Naive thymus-derived CD4-positive, alpha-beta T cell (primary cell): ENCODE measurements around the gene TBC1D4. TPM values are rescaled to one million over a fixed set of nuclear protein-coding genes. Genes with fewer than 3 reads are reported as not detected.
A peak's percentile ranks its signal among the peaks of the same experiment; 100 is the strongest.

ENCODE experiments used
- ATAC-seq: fragments of 150-1000 bp; cut with Tn5 transposase; 2 replicates; pipeline ENCODE4 v1.10.0; 2021; ENCODE audit warnings: mild to moderate bottlenecking, moderate library complexity
- CTCF ChIA-PET: fragments of 350-600 bp; sonication (Branson Sonifier 250); formaldehyde crosslinking; loops from one replicate; lab custom pipeline; 2021; ENCODE audit warnings: antibody characterized with exemption; lab: Charles Lee
- POLR2A ChIA-PET: fragments of 350-600 bp; sonication (Branson Sonifier 250); formaldehyde crosslinking; loops from one replicate; lab custom pipeline; 2021; ENCODE audit warnings: antibody characterized with exemption, inconsistent platforms; lab: Charles Lee
- DNase-seq, 9 donors: peaks; one replicate each; pipeline versions ENCODE4 v3.0.0 to v3.0.0-alpha.2; 2020 to 2022; ENCODE audit warnings: mixed read lengths in 1 of 9
- H3K27ac ChIP-seq: one replicate; pipeline ENCODE4 v1.7.0; 2013; ENCODE audit warnings: mild to moderate bottlenecking, low read depth, low read length, moderate library complexity
- H3K27me3 ChIP-seq, 2 donors: one replicate each; pipeline ENCODE4 v1.7.0; 2013; ENCODE audit warnings: low read length in 2 of 2, mild to moderate bottlenecking in 2 of 2, moderate library complexity in 2 of 2; ENCODE audit not compliant: control insufficient read depth in 2 of 2, insufficient read depth in 2 of 2
- H3K36me3 ChIP-seq, 3 experiments: 1 replicate in 2 of 3; 2 replicates in 1 of 3; pipeline ENCODE4 v1.7.0; 2013; ENCODE audit warnings: low read length in 3 of 3, mild to moderate bottlenecking in 3 of 3, moderate library complexity in 1 of 3; ENCODE audit not compliant: insufficient read depth in 3 of 3, control insufficient read depth in 2 of 3
- H3K4me1 ChIP-seq, 2 donors: one replicate each; pipeline ENCODE4 v1.7.0; 2013; ENCODE audit warnings: low read length in 2 of 2, mild to moderate bottlenecking in 2 of 2, moderate library complexity in 1 of 2; ENCODE audit not compliant: control insufficient read depth in 2 of 2, insufficient read depth in 2 of 2
- H3K4me3 ChIP-seq: 2 replicates; pipeline ENCODE4 v1.7.0; 2013; ENCODE audit warnings: mild to moderate bottlenecking, low read length
- H3K9me3 ChIP-seq, 3 experiments: 1 replicate in 2 of 3; 2 replicates in 1 of 3; pipeline ENCODE4 v1.7.0; 2013; ENCODE audit warnings: low read length in 3 of 3; ENCODE audit not compliant: control insufficient read depth in 2 of 3
- H3K27ac Mint-ChIP-seq, 9 donors: one replicate each; pipeline ENCODE4 v1.8.0; 2020 to 2022; ENCODE audit warnings: mixed read lengths in 9 of 9, mild to moderate bottlenecking in 8 of 9, moderate library complexity in 5 of 9, inconsistent platforms in 2 of 9
- H3K27me3 Mint-ChIP-seq, 5 donors: one replicate each; pipeline ENCODE4 v1.8.0; 2021 to 2022; ENCODE audit warnings: mixed read lengths in 5 of 5, mild to moderate bottlenecking in 1 of 5
- H3K36me3 Mint-ChIP-seq, 5 donors: one replicate each; pipeline ENCODE4 v1.8.0; 2020 to 2022; ENCODE audit warnings: mixed read lengths in 5 of 5, mild to moderate bottlenecking in 3 of 5, inconsistent platforms in 1 of 5
- H3K4me1 Mint-ChIP-seq, 7 donors: one replicate each; pipeline ENCODE4 v1.8.0; 2020 to 2022; ENCODE audit warnings: mixed read lengths in 7 of 7, mild to moderate bottlenecking in 3 of 7, inconsistent platforms in 1 of 7
- H3K4me3 Mint-ChIP-seq, 10 donors: one replicate each; pipeline ENCODE4 v1.8.0; 2020 to 2022; ENCODE audit warnings: mild to moderate bottlenecking in 10 of 10, mixed read lengths in 10 of 10, moderate library complexity in 6 of 10, inconsistent platforms in 2 of 10
- H3K9me3 Mint-ChIP-seq, 11 donors: one replicate each; pipeline ENCODE4 v1.8.0; 2020 to 2022; ENCODE audit warnings: mixed read lengths in 11 of 11, mild to moderate bottlenecking in 4 of 11, inconsistent platforms in 1 of 11, moderate library complexity in 1 of 11
- intact Hi-C, 2 donors: fragments of 100-400 bp; cut with micrococcal nuclease; formaldehyde crosslinking; loops; one replicate each; pipeline ENCODE4 v1.15.1; 2023
- polyA plus RNA-seq, 2 donors: library from polyadenylated mRNA; unstranded; fragments of 300-500 nt; fragmentation: Illumina TruSeq; gene quantifications; one replicate each; pipeline ENCODE4 v1.2.3, GENCODE V29; 2021
- total RNA-seq, 6 experiments: library from RNA in 5 of 6; stranded (reverse) in 5 of 6; gene quantifications; 1 replicate in 5 of 6; 2 replicates in 1 of 6; pipeline ENCODE4 v1.2.3 and lab custom pipeline; 2021 to 2026

TBC1D4 gene
- total and polyA plus RNA-seq, 7 experiments from 2014 or later: 12.4 to 73.8 (median 42.7) TPM

DNA sequence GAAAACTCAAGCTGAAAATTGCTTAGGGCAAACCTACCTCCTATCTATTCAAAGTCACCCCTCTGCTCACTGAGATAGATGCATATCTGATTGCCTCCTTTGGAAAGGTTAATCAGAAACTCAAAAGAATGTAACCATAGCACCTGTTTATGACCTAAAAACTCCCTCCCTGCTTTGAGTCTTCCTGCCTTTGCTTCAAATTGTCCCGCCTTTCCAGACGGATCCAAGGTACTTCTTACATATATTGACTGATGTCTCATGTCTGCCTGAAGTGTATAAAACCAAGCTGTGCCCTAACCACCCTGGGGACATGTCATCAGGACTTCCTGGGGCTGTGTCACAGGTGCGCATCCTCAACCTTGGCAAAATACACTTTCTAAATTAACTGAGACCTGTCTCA, 118.6 kb downstream of the TBC1D4 start:
- H3K36me3 Mint-ChIP-seq: no peaks in the 10 kb centered on the region
- CTCF ChIA-PET: interaction anchor here (1.5 kb wide), 1 partner anchor 9 kb away, joined by 5 read pairs; no protein-coding TSS in a partner anchor
- no peaks in the 10 kb centered on the region for H3K27me3 Mint-ChIP-seq
- ATAC-seq (no peak), DNase-seq (no peak)
- Histone ChIP-seq H3K27me3 (no peaks in the 10 kb centered on the region), H3K4me1 (no peaks in the 10 kb centered on the region), H3K27ac (no peak overlapping the region), H3K36me3 (no peaks in the 10 kb centered on the region), H3K4me3 (no peak overlapping the region), H3K9me3 (no peaks in the 10 kb centered on the region)
- peaks cover 0 to 25% (median 0%) of the 10 kb centered on the region in 7 donors for H3K4me1 Mint-ChIP-seq
- H3K4me3 Mint-ChIP-seq: no peak overlapping the region
- POLR2A ChIA-PET: no interaction called here
- no peaks in the 10 kb centered on the region for H3K9me3 Mint-ChIP-seq
- peak overlapping the region in 1 of 9 donors; percentile 29 for H3K27ac Mint-ChIP-seq
- intact Hi-C loops: no loop called here

- H3K4me3 ChIP-seq: no peak overlapping the region
- ChIA-PET CTCF (no interaction called here), POLR2A (no interaction called here)
- H3K36me3 Mint-ChIP-seq: no peaks in the 10 kb centered on the region
- H3K27ac Mint-ChIP-seq: no peak overlapping the region
- intact Hi-C loops: no loop called here
- ATAC-seq (no peak), DNase-seq (no peak)
- H3K36me3 ChIP-seq: no peaks in the 10 kb centered on the region
- no peak overlapping the region for H3K4me3 Mint-ChIP-seq
- H3K27me3 ChIP-seq: no peaks in the 10 kb centered on the region
- H3K4me1 Mint-ChIP-seq: peaks cover 0 to 29% (median 5%) of the 10 kb centered on the region in 7 donors
- H3K4me1 ChIP-seq: no peaks in the 10 kb centered on the region
- H3K27me3 Mint-ChIP-seq: no peaks in the 10 kb centered on the region
- no peak overlapping the region for H3K27ac ChIP-seq
- H3K9me3 ChIP-seq: no peaks in the 10 kb centered on the region
- no peaks in the 10 kb centered on the region for H3K9me3 Mint-ChIP-seq
Observed at GRCh38 chr13:75362026-75362425, 119.9 kb downstream of the TBC1D4 start.

- no peak overlapping the region for H3K27ac Mint-ChIP-seq
- CTCF ChIA-PET: interaction anchor here (0.6 kb wide), 1 partner anchor 15 kb away, joined by 3 read pairs; no protein-coding TSS in a partner anchor
Observed at GRCh38 chr13:75360170-75360569, 121.8 kb downstream of the TBC1D4 start.

GRCh38 chr13:75359266-75359665, 122.7 kb downstream of the TBC1D4 start:
- peaks cover 0 to 12% (median 5%) of the 10 kb centered on the region in 7 donors for H3K4me1 Mint-ChIP-seq
- CTCF ChIA-PET: interaction anchor here (1.1 kb wide), 1 partner anchor 41 kb away, joined by 3 read pairs; no protein-coding TSS in a partner anchor
- H3K27me3 ChIP-seq: no peaks in the 10 kb centered on the region

More at GRCh38 chr13:75360170-75360569, 121.8 kb downstream of the TBC1D4 start:
- no peaks in the 10 kb centered on the region for H3K27me3 Mint-ChIP-seq
- H3K9me3 ChIP-seq: no peaks in the 10 kb centered on the region
- H3K36me3 Mint-ChIP-seq: no peaks in the 10 kb centered on the region
- H3K4me3 Mint-ChIP-seq: no peak overlapping the region
- intact Hi-C loops: no loop called here
- no peaks in the 10 kb centered on the region for H3K27me3 ChIP-seq
- no peak overlapping the region for H3K4me3 ChIP-seq
- POLR2A ChIA-PET: interaction anchor here (0.9 kb wide), 1 partner anchor 47 kb away, joined by 3 read pairs; no protein-coding TSS in a partner anchor
- peaks cover 0 to 14% (median 5%) of the 10 kb centered on the region in 7 donors for H3K4me1 Mint-ChIP-seq
- ATAC-seq (no peak), DNase-seq (no peak)
- no peaks in the 10 kb centered on the region for H3K36me3 ChIP-seq
- no peaks in the 10 kb centered on the region for H3K4me1 ChIP-seq
- no peak overlapping the region for H3K27ac ChIP-seq
- H3K9me3 Mint-ChIP-seq: no peaks in the 10 kb centered on the region

DNA sequence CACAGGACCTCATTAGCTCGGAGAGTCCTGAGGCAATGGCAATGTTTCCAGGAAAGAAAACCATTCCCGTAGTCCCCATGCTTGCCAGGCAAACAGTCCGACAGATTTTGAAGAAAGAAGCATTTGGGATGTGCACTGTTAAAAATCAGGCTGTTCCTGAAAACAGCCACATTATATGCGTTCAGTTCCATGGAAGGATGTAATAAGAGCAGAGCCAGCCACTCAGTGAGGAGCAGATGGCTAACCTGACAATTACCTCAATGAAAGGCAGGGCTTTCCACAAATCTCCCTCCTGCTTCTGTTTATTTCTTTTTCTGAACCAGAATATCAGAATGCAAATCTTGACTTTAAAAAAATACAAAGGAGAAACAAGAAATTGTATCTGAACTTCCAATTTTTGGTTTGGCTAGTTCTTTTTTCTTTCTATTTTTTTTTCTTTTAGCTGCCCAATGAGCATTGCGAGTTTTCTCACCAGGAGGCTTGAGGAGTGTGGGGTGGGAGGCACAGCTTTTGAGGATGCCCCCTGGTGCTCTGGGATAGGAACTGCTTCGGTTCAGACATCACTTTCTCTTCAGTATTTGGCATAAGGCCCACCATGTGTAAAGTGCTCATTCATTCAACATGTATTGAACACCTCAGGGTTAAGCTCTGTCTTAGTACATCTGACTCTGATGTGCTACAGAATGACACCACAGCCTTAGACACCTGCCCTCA, 124.2 kb downstream of the TBC1D4 start:
- no peaks in the 10 kb centered on the region for H3K9me3 ChIP-seq
- no peak overlapping the region for H3K27ac ChIP-seq
- H3K4me3 Mint-ChIP-seq: no peak overlapping the region
- peak; percentile 97 for ATAC-seq
- intact Hi-C loops: loop anchor here (1.0 to 5.0 kb wide), 4 partner anchors 31 to 80 kb away; no protein-coding TSS in a partner anchor
- ChIA-PET POLR2A (interaction anchor here (1.2 to 1.6 kb wide), 2 partner anchors 30 to 32 kb away, joined by 3 to 4 read pairs; no protein-coding TSS in a partner anchor), CTCF (interaction anchor here (0.5 to 1.8 kb wide), 6 partner anchors 31 to 1460 kb away, joined by 3 to 5 read pairs (median 4); no protein-coding TSS in a partner anchor)
- peaks cover 0 to 4% (median 0%) of the 10 kb centered on the region in 5 donors for H3K27me3 Mint-ChIP-seq
- no peaks in the 10 kb centered on the region for H3K36me3 ChIP-seq
- H3K4me1 ChIP-seq: no peaks in the 10 kb centered on the region
- H3K4me3 ChIP-seq: no peak overlapping the region
- peaks cover 0 to 7% (median 5%) of the 10 kb centered on the region in 7 donors for H3K4me1 Mint-ChIP-seq
- peak; percentile 7 to 76 (median 64) for DNase-seq
- H3K36me3 Mint-ChIP-seq: no peaks in the 10 kb centered on the region
- H3K27ac Mint-ChIP-seq: peak overlapping the region in 1 of 9 donors; percentile 59
- H3K9me3 Mint-ChIP-seq: no peaks in the 10 kb centered on the region
- H3K27me3 ChIP-seq: no peaks in the 10 kb centered on the region

More at GRCh38 chr13:75359266-75359665, 122.7 kb downstream of the TBC1D4 start:
- no peak for DNase-seq
- no peak overlapping the region for H3K4me3 ChIP-seq
- Mint-ChIP-seq H3K36me3 (no peaks in the 10 kb centered on the region), H3K4me3 (no peak overlapping the region), H3K27ac (no peak overlapping the region), H3K27me3 (no peaks in the 10 kb centered on the region), H3K9me3 (no peaks in the 10 kb centered on the region)
- H3K27ac ChIP-seq: no peak overlapping the region
- no peak for ATAC-seq
- intact Hi-C loops: loop anchor here in 1 of 2 donors (5.0 kb wide), 1 partner anchor 82 kb away; no protein-coding TSS in a partner anchor
- H3K4me1 ChIP-seq: no peaks in the 10 kb centered on the region
- no peaks in the 10 kb centered on the region for H3K36me3 ChIP-seq
- POLR2A ChIA-PET: no interaction called here
- H3K9me3 ChIP-seq: no peaks in the 10 kb centered on the region

- no peaks in the 10 kb centered on the region for H3K9me3 ChIP-seq
- H3K4me1 ChIP-seq: no peaks in the 10 kb centered on the region
- Mint-ChIP-seq H3K9me3 (peaks cover 0 to 4% (median 0%) of the 10 kb centered on the region in 11 donors), H3K36me3 (no peaks in the 10 kb centered on the region), H3K4me1 (peaks cover 0 to 7% (median 5%) of the 10 kb centered on the region in 7 donors), H3K4me3 (no peak overlapping the region), H3K27me3 (peaks cover 0 to 4% (median 0%) of the 10 kb centered on the region in 5 donors), H3K27ac (no peak overlapping the region)
- POLR2A ChIA-PET: no interaction called here
- no peaks in the 10 kb centered on the region for H3K27me3 ChIP-seq
- no peaks in the 10 kb centered on the region for H3K36me3 ChIP-seq
- CTCF ChIA-PET: interaction anchor here (1.0 kb wide), 1 partner anchor 30 kb away, joined by 4 read pairs; no protein-coding TSS in a partner anchor
- H3K27ac ChIP-seq: no peak overlapping the region
- ATAC-seq (no peak), DNase-seq (no peak)
- H3K4me3 ChIP-seq: no peak overlapping the region
- intact Hi-C loops: loop anchor here in 1 of 2 donors (2.0 to 5.0 kb wide), 2 partner anchors 30 to 79 kb away; no protein-coding TSS in a partner anchor
Observed at GRCh38 chr13:75356421-75356820, 125.5 kb downstream of the TBC1D4 start.
